ENCODE results near the gene ACSL3. TPM values are rescaled to one million over a fixed set of nuclear protein-coding genes. Genes with fewer than 3 reads are reported as not detected.
A peak's percentile ranks its signal among the peaks of the same experiment; 100 is the strongest.

Gene ACSL3
- total RNA-seq, 1 donor from 2014 or later = 56.7 TPM

GRCh38 chr2:222879604-222879933 is 18.7 kb downstream of the ACSL3 start:
- no peak for DNase-seq

- DNase-seq = no peak
Measured at GRCh38 chr2:222882484-222882928, 21.7 kb downstream of the ACSL3 start.

- no peak for DNase-seq
Measured at GRCh38 chr2:222883420-222883819, 22.6 kb downstream of the ACSL3 start.

GRCh38 chr2:222884114-222884771 is 23.4 kb downstream of the ACSL3 start:
- no peak for DNase-seq

- DNase-seq = no peak
Measured at GRCh38 chr2:222884805-222885424, 24.1 kb downstream of the ACSL3 start.

GRCh38 chr2:222887124-222887523 is 26.3 kb downstream of the ACSL3 start:
- DNase-seq = no peak

- DNase-seq = no peak
Measured at GRCh38 chr2:222888716-222889115, 27.9 kb downstream of the ACSL3 start.

GRCh38 chr2:222891890-222892289 is 31.1 kb downstream of the ACSL3 start:
- no peak for DNase-seq

GRCh38 chr2:222892321-222892720 is 31.5 kb downstream of the ACSL3 start:
- DNase-seq = no peak

GRCh38 chr2:222892761-222893160 is 31.9 kb downstream of the ACSL3 start:
- no peak for DNase-seq

- DNase-seq = no peak
Measured at GRCh38 chr2:222893716-222894115, 32.9 kb downstream of the ACSL3 start.

GRCh38 chr2:222895144-222895543 is 34.3 kb downstream of the ACSL3 start:
- no peak for DNase-seq

GRCh38 chr2:222897898-222898297 is 37.1 kb downstream of the ACSL3 start:
- no peak for DNase-seq

- no peak for DNase-seq
Measured at GRCh38 chr2:222899413-222900181, 38.8 kb downstream of the ACSL3 start.

GRCh38 chr2:222900354-222900753 is 39.5 kb downstream of the ACSL3 start:
- no peak for DNase-seq

- DNase-seq = no peak
Measured at GRCh38 chr2:222902660-222903059, 41.8 kb downstream of the ACSL3 start.

GRCh38 chr2:222903234-222904220 is 42.7 kb downstream of the ACSL3 start:
- DNase-seq = peak; percentile 26

GRCh38 chr2:222904557-222905258 is 43.9 kb downstream of the ACSL3 start:
- DNase-seq = no peak

GRCh38 chr2:222907048-222907447 is 46.2 kb downstream of the ACSL3 start:
- DNase-seq = no peak

GRCh38 chr2:222907790-222908441 is 47.1 kb downstream of the ACSL3 start:
- no peak for DNase-seq

GRCh38 chr2:222909286-222909685 is 48.5 kb downstream of the ACSL3 start:
- no peak for DNase-seq
